Smooth muscle cell (in vitro differentiated cells): Measurements from ENCODE around the gene NR1H3. TPM values are rescaled to one million over a fixed set of nuclear protein-coding genes. Genes with fewer than 3 reads are reported as not detected.

Experiments used
- DNase-seq: peaks from one replicate; lab custom pipeline; 2025; ENCODE audit not compliant: unreplicated experiment; lab: John Stamatoyannopoulos, UW
- H2AFZ ChIP-seq: fragments of 200-600 bp; sonication (generic); 2 replicates; pipeline ENCODE4 v1.6.0; 2016; ENCODE audit warnings: antibody characterized with exemption, low read depth, mild to moderate bottlenecking
- H3F3A ChIP-seq: fragments of 200-600 bp; sonication (generic); 2 replicates; pipeline ENCODE4 v1.6.0; 2017; ENCODE audit warnings: antibody characterized with exemption, low read depth
- H3K27ac ChIP-seq: fragments of 200-600 bp; sonication (generic); 2 replicates; pipeline ENCODE4 v1.5.1; 2016; ENCODE audit warnings: low read depth, mild to moderate bottlenecking
- H3K27me3 ChIP-seq: fragments of 200-600 bp; sonication (generic); 2 replicates; pipeline ENCODE4 v1.6.1; 2016; ENCODE audit warnings: low read depth, mild to moderate bottlenecking
- H3K36me3 ChIP-seq: fragments of 200-600 bp; sonication (generic); 2 replicates; pipeline ENCODE4 v1.5.1; 2016; ENCODE audit warnings: low read depth
- H3K4me1 ChIP-seq: fragments of 200-600 bp; sonication (generic); 2 replicates; pipeline ENCODE4 v1.5.1; 2016; ENCODE audit warnings: low read depth
- H3K4me2 ChIP-seq: fragments of 200-600 bp; sonication (generic); 2 replicates; pipeline ENCODE4 v1.6.0; 2016; ENCODE audit warnings: mild to moderate bottlenecking
- H3K4me3 ChIP-seq: fragments of 200-600 bp; sonication (generic); 2 replicates; pipeline ENCODE4 v1.5.1; 2016; ENCODE audit warnings: mild to moderate bottlenecking
- H3K79me2 ChIP-seq: fragments of 200-600 bp; sonication (generic); 2 replicates; pipeline ENCODE4 v1.6.0; 2016; ENCODE audit warnings: low read depth, mild to moderate bottlenecking
- H3K9ac ChIP-seq: fragments of 200-600 bp; sonication (generic); 2 replicates; pipeline ENCODE4 v1.6.0; 2016; ENCODE audit warnings: low read depth
- H3K9me3 ChIP-seq: fragments of 200-600 bp; sonication (generic); replicated peaks from 2 replicates; pipeline ENCODE4 v1.5.1; 2016; ENCODE audit warnings: low read depth
- H4K20me1 ChIP-seq: fragments of 200-600 bp; sonication (generic); 2 replicates; pipeline ENCODE4 v1.6.0; 2016; ENCODE audit warnings: low read depth
- CTCF ChIP-seq: fragments of 200-600 bp; sonication (generic); IDR thresholded peaks from 2 replicates; pipeline ENCODE4 v1.5.1; 2017; ENCODE audit warnings: borderline replicate concordance, mild to moderate bottlenecking, antibody characterized with exemption; ENCODE audit not compliant: insufficient read depth, poor library complexity, severe bottlenecking
- WGBS: methylation state at CpG from one replicate; pipeline ENCODE4 v1.1.7; 2016; ENCODE audit warnings: low lambda C conversion rate; 5-methylcytosine and 5-hydroxymethylcytosine counted together
- polyA plus RNA-seq: library from polyadenylated mRNA; unstranded; fragments of >200 nt; fragmentation: Nextera tagmentation; extraction: Ambion mirVana; gene quantifications from 2 replicates; pipeline ENCODE4 v1.2.1, GENCODE V29; 2016
- total RNA-seq: library from RNA; depleted of rRNA; stranded (reverse); fragments of >200 nt; gene quantifications from 2 replicates; pipeline ENCODE4 v1.2.3, GENCODE V29; 2014

The NR1H3 gene
- total and polyA plus RNA-seq, 2 experiments from 2014 or later = 8.1 to 13.7 TPM

- H3K4me1 ChIP-seq = peaks cover 27% of the 10 kb centered on the region
- peak; percentile 94 for DNase-seq
- H3K9me3 ChIP-seq = no peaks in the 10 kb centered on the region
- H3K27ac ChIP-seq = peak overlapping the region; percentile 88
- H3K4me3 ChIP-seq = peak overlapping the region; percentile 80
- TF ChIP-seq CTCF = no peak
- peaks cover 39% of the 10 kb centered on the region for H4K20me1 ChIP-seq
- peak overlapping the region; percentile 78 for H3K9ac ChIP-seq
- peaks cover 38% of the 10 kb centered on the region for H3K79me2 ChIP-seq
- H3K36me3 ChIP-seq = no peaks in the 10 kb centered on the region
- H2AFZ ChIP-seq = peak overlapping the region; percentile 60
- H3K27me3 ChIP-seq = no peaks in the 10 kb centered on the region
- H3F3A ChIP-seq = peaks cover 24% of the 10 kb centered on the region
- WGBS = under 1% methylated on average over 28 of the region's 52 CpGs
- H3K4me2 ChIP-seq = peak overlapping the region; percentile 91
These were observed 11.4 kb downstream of the NR1H3 start for GRCh38 chr11:47269002-47269828.

GRCh38 chr11:47269829-47270305, 12.1 kb downstream of the NR1H3 start, which contains the start of gene MADD:
TSS of gene MADD (plus strand) at chr11:47270133.
- Histone ChIP-seq H3K27ac (peak within 1 kb of the TSS; percentile 88), H3K36me3 (no peaks in the 10 kb centered on the region), H2AFZ (peak within 1 kb of the TSS; percentile 60), H4K20me1 (peaks cover 45% of the 10 kb centered on the region), H3K4me3 (peak within 1 kb of the TSS; percentile 80), H3K9ac (peak within 1 kb of the TSS; percentile 78), H3K4me2 (peak within 1 kb of the TSS; percentile 91), H3F3A (peaks cover 18% of the 10 kb centered on the region), H3K4me1 (peaks cover 27% of the 10 kb centered on the region), H3K79me2 (peaks cover 44% of the 10 kb centered on the region), H3K27me3 (no peaks in the 10 kb centered on the region), H3K9me3 (no peaks in the 10 kb centered on the region)
- TF ChIP-seq CTCF = no peak
- WGBS = under 1% methylated on average over 32 of the region's 57 CpGs
- DNase-seq = peak; percentile 94

- no peaks in the 10 kb centered on the region for H3K27me3 ChIP-seq
- H3K79me2 ChIP-seq = peaks cover 50% of the 10 kb centered on the region
- H2AFZ ChIP-seq = no peak overlapping the region
- H3F3A ChIP-seq = peaks cover 18% of the 10 kb centered on the region
- H3K9ac ChIP-seq = peak overlapping the region; percentile 78
- no peak for TF ChIP-seq CTCF
- no peaks in the 10 kb centered on the region for H3K9me3 ChIP-seq
- H4K20me1 ChIP-seq = peaks cover 52% of the 10 kb centered on the region
- H3K4me2 ChIP-seq = peak overlapping the region; percentile 91
- DNase-seq = no peak
- H3K27ac ChIP-seq = peak overlapping the region; percentile 88
- H3K4me3 ChIP-seq = peak overlapping the region; percentile 80
- H3K36me3 ChIP-seq = no peaks in the 10 kb centered on the region
- 13% methylated on average over 15 of the region's 34 CpGs for WGBS
- peaks cover 27% of the 10 kb centered on the region for H3K4me1 ChIP-seq
These were observed 12.8 kb downstream of the NR1H3 start for GRCh38 chr11:47270331-47271271.
